Hepatocyte (in vitro differentiated cells): ENCODE data around the gene ACTR6. TPM values are rescaled to one million over a fixed set of nuclear protein-coding genes. Genes with fewer than 3 reads are reported as not detected.

ENCODE experiments used
- DNase-seq: peaks from one replicate; pipeline ENCODE4 v3.0.0-alpha.2; 2016; ENCODE audit warnings: low spot score
- H2AFZ ChIP-seq: fragments of 200-600 bp; sonication (generic); 2 replicates; pipeline ENCODE4 v1.6.0; 2016; ENCODE audit warnings: antibody characterized with exemption, mild to moderate bottlenecking
- H3K27ac ChIP-seq: fragments of 200-600 bp; sonication (generic); 2 replicates; pipeline ENCODE4 v1.5.1; 2016; ENCODE audit warnings: mild to moderate bottlenecking
- H3K27me3 ChIP-seq: fragments of 200-600 bp; sonication (generic); 2 replicates; pipeline ENCODE4 v1.6.1; 2016
- H3K36me3 ChIP-seq: fragments of 200-600 bp; sonication (generic); replicated peaks from 2 replicates; pipeline ENCODE4 v1.5.1; 2016; ENCODE audit warnings: low read depth; ENCODE audit not compliant: insufficient read depth
- H3K4me1 ChIP-seq: fragments of 200-600 bp; sonication (generic); 2 replicates; pipeline ENCODE4 v1.5.1; 2016; ENCODE audit warnings: mild to moderate bottlenecking, moderate library complexity; ENCODE audit not compliant: insufficient read depth
- H3K4me2 ChIP-seq: fragments of 200-600 bp; sonication (generic); 2 replicates; pipeline ENCODE4 v1.6.0; 2016
- H3K4me3 ChIP-seq: fragments of 200-600 bp; sonication (generic); 2 replicates; pipeline ENCODE4 v1.5.1; 2016; ENCODE audit warnings: mild to moderate bottlenecking
- H3K79me2 ChIP-seq: fragments of 200-600 bp; sonication (generic); 2 replicates; pipeline ENCODE4 v1.6.0; 2017; ENCODE audit warnings: mild to moderate bottlenecking
- H3K9me2 ChIP-seq: fragments of 200-600 bp; sonication (generic); replicated peaks from 2 replicates; pipeline ENCODE4 v1.6.0; 2017; ENCODE audit warnings: mild to moderate bottlenecking; ENCODE audit not compliant: insufficient read depth
- H3K9me3 ChIP-seq: fragments of 200-600 bp; sonication (generic); 2 replicates; pipeline ENCODE4 v1.5.1; 2016; ENCODE audit warnings: low read depth, mild to moderate bottlenecking
- H4K20me1 ChIP-seq: fragments of 200-600 bp; sonication (generic); 2 replicates; pipeline ENCODE4 v1.6.0; 2016; ENCODE audit warnings: mild to moderate bottlenecking; ENCODE audit not compliant: insufficient read depth, poor library complexity, severe bottlenecking
- EZH2 ChIP-seq: fragments of 200-600 bp; sonication (generic); IDR thresholded peaks from 2 replicates; pipeline ENCODE4 v1.6.1; 2016; ENCODE audit warnings: antibody characterized with exemption, mild to moderate bottlenecking, borderline replicate concordance
- EZH2phosphoT487 ChIP-seq: fragments of 200-600 bp; sonication (generic); IDR thresholded peaks from one replicate; pipeline ENCODE4 v1.6.1; 2018; ENCODE audit warnings: antibody characterized with exemption, mild to moderate bottlenecking, low read depth, moderate library complexity; ENCODE audit not compliant: unreplicated experiment, severe bottlenecking
- WGBS: methylation state at CpG from one replicate; pipeline ENCODE4 v1.1.6; 2016; ENCODE audit warnings: low lambda C conversion rate; ENCODE audit errors: missing lambda C conversion rate; 5-methylcytosine and 5-hydroxymethylcytosine counted together
- polyA plus RNA-seq: library from polyadenylated mRNA; unstranded; fragments of >200 nt; fragmentation: Nextera tagmentation; extraction: Ambion mirVana; gene quantifications from 2 replicates; pipeline ENCODE4 v1.2.1, GENCODE V29; 2016
- total RNA-seq: library from RNA; depleted of rRNA; stranded (reverse); fragments of >200 nt; gene quantifications from 2 replicates; pipeline ENCODE4 v1.2.3, GENCODE V29; 2014
- TF ChIP-seq, protein P1 (sequence below): fragments of 200-600 bp; sonication (generic); IDR thresholded peaks from 2 replicates; pipeline ENCODE4 v1.5.1; 2016; ENCODE audit warnings: antibody characterized with exemption, mild to moderate bottlenecking; ENCODE audit not compliant: poor library complexity

Gene ACTR6
- total and polyA plus RNA-seq, 2 experiments from 2014 or later, result 18.0 to 38.0 TPM

DNA sequence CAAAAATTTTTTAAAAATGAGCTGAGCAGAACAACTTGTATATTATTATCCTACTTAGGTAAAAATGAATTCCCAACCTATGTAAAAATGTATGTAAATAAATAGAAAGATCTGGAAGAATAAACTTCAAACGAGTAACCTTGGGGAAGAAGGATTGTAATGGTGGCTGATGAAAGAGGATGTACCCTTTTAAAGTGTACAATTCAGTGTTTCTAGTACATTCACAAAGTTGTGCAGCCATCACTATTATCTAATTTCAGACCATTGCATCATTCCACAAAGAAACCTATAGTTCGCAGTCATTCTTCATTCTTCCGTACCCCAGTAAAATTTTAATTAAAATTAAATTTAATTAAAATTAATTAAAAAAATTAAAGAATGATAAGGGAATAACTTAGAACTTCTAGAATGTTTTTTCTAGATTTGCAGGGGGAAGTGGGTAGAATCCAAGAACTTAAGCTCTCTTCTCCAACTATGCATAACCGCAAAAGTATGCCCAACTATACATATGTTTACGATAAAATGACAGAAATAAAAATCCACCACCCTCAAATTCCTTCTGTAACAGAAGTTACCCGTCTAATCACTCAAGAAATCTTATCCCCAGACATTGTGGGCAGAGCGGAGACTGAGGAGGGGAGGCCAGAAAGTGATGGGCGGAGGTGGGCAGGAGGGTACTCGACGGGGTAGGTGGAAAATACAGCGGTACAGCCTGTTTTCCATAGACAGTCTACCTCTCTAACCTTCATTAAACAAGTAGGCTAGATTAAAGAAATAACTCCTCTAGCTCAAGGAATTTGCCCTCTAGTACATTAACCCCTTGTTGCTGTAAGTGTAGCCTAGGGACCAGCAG, 65.3 kb downstream of the ACTR6 start:
- Histone ChIP-seq H4K20me1 (peaks cover 26% of the 10 kb centered on the region), H3K9me3 (no peaks in the 10 kb centered on the region), H3K9me2 (no peaks in the 10 kb centered on the region), H3K79me2 (peaks cover 34% of the 10 kb centered on the region), H3K27ac (peak overlapping the region; percentile 98), H3K4me1 (peaks cover 17% of the 10 kb centered on the region), H3K36me3 (no peaks in the 10 kb centered on the region), H3K4me3 (peak overlapping the region; percentile 22), H3K27me3 (no peaks in the 10 kb centered on the region), H2AFZ (peak overlapping the region; percentile 51), H3K4me2 (peak overlapping the region; percentile 81)
- TF ChIP-seq EZH2phosphoT487, result no peak
- no peak for TF ChIP-seq EZH2
- TF ChIP-seq, protein P1, sequence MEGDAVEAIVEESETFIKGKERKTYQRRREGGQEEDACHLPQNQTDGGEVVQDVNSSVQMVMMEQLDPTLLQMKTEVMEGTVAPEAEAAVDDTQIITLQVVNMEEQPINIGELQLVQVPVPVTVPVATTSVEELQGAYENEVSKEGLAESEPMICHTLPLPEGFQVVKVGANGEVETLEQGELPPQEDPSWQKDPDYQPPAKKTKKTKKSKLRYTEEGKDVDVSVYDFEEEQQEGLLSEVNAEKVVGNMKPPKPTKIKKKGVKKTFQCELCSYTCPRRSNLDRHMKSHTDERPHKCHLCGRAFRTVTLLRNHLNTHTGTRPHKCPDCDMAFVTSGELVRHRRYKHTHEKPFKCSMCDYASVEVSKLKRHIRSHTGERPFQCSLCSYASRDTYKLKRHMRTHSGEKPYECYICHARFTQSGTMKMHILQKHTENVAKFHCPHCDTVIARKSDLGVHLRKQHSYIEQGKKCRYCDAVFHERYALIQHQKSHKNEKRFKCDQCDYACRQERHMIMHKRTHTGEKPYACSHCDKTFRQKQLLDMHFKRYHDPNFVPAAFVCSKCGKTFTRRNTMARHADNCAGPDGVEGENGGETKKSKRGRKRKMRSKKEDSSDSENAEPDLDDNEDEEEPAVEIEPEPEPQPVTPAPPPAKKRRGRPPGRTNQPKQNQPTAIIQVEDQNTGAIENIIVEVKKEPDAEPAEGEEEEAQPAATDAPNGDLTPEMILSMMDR, result no peak
- WGBS, result 83% methylated on average over 11 of the region's 11 CpGs
- no peak for DNase-seq

DNA sequence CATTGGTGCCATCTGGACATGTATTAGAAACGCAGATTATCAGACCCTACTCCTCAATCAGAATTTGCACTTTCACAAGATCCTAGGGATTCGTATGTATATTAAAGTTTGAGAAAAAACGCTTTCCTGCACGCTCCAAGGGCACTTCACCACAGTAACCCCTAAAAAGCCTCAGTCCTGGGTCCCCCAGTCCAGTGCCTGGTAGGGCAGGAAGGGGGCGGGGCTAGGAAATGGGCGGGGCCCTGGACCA, 65.9 kb downstream of the ACTR6 start:
- peak; percentile 93 for DNase-seq
- Histone ChIP-seq H3K9me3 (no peaks in the 10 kb centered on the region), H3K27ac (peak overlapping the region; percentile 98), H3K4me1 (peaks cover 17% of the 10 kb centered on the region), H3K27me3 (no peaks in the 10 kb centered on the region), H3K4me3 (peak overlapping the region; percentile 22), H3K36me3 (no peaks in the 10 kb centered on the region), H3K9me2 (no peaks in the 10 kb centered on the region), H2AFZ (peak overlapping the region; percentile 51), H4K20me1 (peaks cover 29% of the 10 kb centered on the region), H3K79me2 (peaks cover 39% of the 10 kb centered on the region), H3K4me2 (peak overlapping the region; percentile 81)
- whole genome bisulfite sequencing, result 6% methylated on average over 6 of the region's 6 CpGs
- TF ChIP-seq, protein P1, result no peak
- TF ChIP-seq EZH2, result no peak
- TF ChIP-seq EZH2phosphoT487, result no peak

DNA sequence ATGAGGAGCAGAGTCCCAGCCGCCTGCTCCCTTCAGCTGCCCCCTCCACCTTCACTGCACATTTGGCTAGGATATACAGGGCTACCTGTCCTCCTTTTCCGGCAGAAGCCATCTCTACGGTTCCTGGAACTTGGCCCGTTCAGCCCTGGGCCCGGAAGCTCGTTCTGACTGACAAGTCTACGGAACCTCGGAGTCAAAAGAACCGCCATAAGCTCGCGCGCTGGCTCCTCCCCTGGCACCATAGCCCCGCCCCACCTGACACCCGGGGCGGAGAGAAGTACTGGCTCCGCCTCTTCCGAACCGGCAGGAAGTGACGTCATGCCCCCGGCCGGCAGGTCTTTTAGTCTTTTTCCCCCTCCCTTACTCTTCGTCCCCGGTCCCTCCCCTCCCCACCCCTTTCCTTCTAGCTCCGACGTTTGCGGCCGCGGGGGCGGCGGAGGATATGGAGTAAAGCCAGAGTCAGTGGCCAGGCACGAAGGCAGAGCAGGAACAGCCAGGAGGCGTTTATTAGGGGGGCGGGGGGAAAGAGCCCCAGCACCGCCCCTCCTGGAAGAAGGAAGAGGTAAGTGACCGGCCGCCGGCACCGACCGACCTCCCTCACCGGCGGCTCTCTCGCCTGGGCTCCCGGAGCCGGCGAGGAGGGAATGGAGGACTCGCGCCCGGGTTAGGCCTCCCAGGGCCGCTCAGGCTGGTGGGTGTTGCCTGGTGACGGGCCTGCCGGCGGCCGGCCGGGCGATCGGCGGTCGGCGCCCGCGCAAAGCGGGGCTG, 66.4 kb downstream of the ACTR6 start, which contains the start of the genes DEPDC4 and SCYL2:
TSS of gene DEPDC4 (minus strand) at position 245 of the 768 bp plus-strand sequence. CDS start at position 242, 3 bp downstream.
TSS of gene SCYL2 (plus strand) at position 343 of the 768 bp plus-strand sequence. CDS start 15,794 bp downstream, outside the sequence.
- Histone ChIP-seq H3K4me2 (peak within 1 kb of the TSS; percentile 81), H2AFZ (peak within 1 kb of the TSS; percentile 79), H3K4me3 (peak within 1 kb of the TSS; percentile 57), H3K27ac (peak within 1 kb of the TSS; percentile 98), H4K20me1 (peaks cover 29% of the 10 kb centered on the region), H3K9me2 (no peaks in the 10 kb centered on the region), H3K36me3 (no peaks in the 10 kb centered on the region), H3K4me1 (peaks cover 17% of the 10 kb centered on the region), H3K9me3 (no peaks in the 10 kb centered on the region), H3K79me2 (peaks cover 44% of the 10 kb centered on the region), H3K27me3 (no peaks in the 10 kb centered on the region)
- TF ChIP-seq EZH2phosphoT487 (no peak), EZH2 (no peak)
- TF ChIP-seq, protein P1, result no peak
- peak; percentile 98 for DNase-seq
- under 1% methylated on average over 32 of the region's 62 CpGs for WGBS
